Testis (tissue), 3 donors: ENCODE results near the gene NUDCD3. TPM values are rescaled to one million over a fixed set of nuclear protein-coding genes. Genes with fewer than 3 reads are reported as not detected.
"Not testable (repeated sequence)": the region's sequence is repeated elsewhere in the genome, so short reads cannot be mapped to it uniquely, and the experiment has no call there.

Source experiments
- DNase-seq: peaks from one replicate; pipeline ENCODE4 v3.0.0-alpha.2; 2019
- H3K27ac ChIP-seq, 2 donors: fragments of 200-600 bp; sonication (generic); one replicate each; pipeline ENCODE4 v1.5.1; 2019
- H3K27me3 ChIP-seq: fragments of 200-600 bp; sonication (generic); one replicate; pipeline ENCODE4 v1.5.1; 2019
- H3K36me3 ChIP-seq: fragments of 200-600 bp; sonication (generic); one replicate; pipeline ENCODE4 v1.5.1; 2017; ENCODE audit warnings: low read depth; ENCODE audit errors: missing control alignments
- H3K4me1 ChIP-seq: fragments of 200-600 bp; sonication (generic); one replicate; pipeline ENCODE4 v1.5.1; 2019
- H3K4me3 ChIP-seq, 2 donors: fragments of 200-600 bp; sonication (generic); one replicate each; pipeline ENCODE4 v1.5.1; 2017 to 2019
- H3K9me3 ChIP-seq: fragments of 200-600 bp; sonication (generic); one replicate; pipeline ENCODE4 v1.5.1; 2017
- CTCF ChIP-seq, 3 experiments: fragments of 450-650 bp in 2 of 3; fragments of 200-600 bp in 1 of 3; sonication (generic) in 1 of 3; IDR thresholded peaks; one replicate each; pipeline ENCODE4 v1.5.1; 2016 to 2019; ENCODE audit warnings: antibody characterized with exemption in 3 of 3, mild to moderate bottlenecking in 2 of 3, moderate library complexity in 1 of 3
- POLR2A ChIP-seq: fragments of 450-650 bp; IDR thresholded peaks from one replicate; pipeline ENCODE4 v1.6.1; 2017; ENCODE audit warnings: antibody characterized with exemption, mild to moderate bottlenecking, moderate library complexity
- WGBS, 2 donors: methylation state at CpG; one replicate each; pipeline ENCODE4 v1.1.5; 2018; 5-methylcytosine and 5-hydroxymethylcytosine counted together
- intact Hi-C: fragments of 100-400 bp; cut with DNase I; formaldehyde crosslinking; loops from one replicate; pipeline ENCODE4 v1.15.1; 2023; ENCODE audit warnings: low total_unique reads
- polyA plus RNA-seq: library from polyadenylated mRNA; stranded (reverse); fragments of 350-450 nt; fragmentation: Illumina TruSeq; extraction: RNeasy Lipid Tissue Mini Kit (QIAGEN cat#74804); gene quantifications from one replicate; pipeline ENCODE4 v1.2.3, GENCODE V29; 2014; ENCODE audit warnings: low read depth, low replicate concordance; ENCODE audit not compliant: insufficient read depth
- total RNA-seq, 2 donors: library from RNA; depleted of rRNA; stranded (reverse); fragments of >200 nt; gene quantifications; one replicate each; pipeline ENCODE4 v1.2.3, GENCODE V29; 2016

NUDCD3 gene
- total and polyA plus RNA-seq, 3 donors from 2014 or later, result 50.6 to 112 (median 54.6) TPM

GRCh38 chr7:44508328-44509030, 18.0 kb upstream of the NUDCD3 start:
- WGBS, 2 donors, result 64 to 78% methylated on average over 2 of the region's 2 CpGs
- intact Hi-C loops, result no loop called here
- no peak for TF ChIP-seq CTCF (IDR thresholded peaks at IDR 0.05)
- TF ChIP-seq POLR2A, result no peak
- H3K9me3 ChIP-seq, result no peaks in the 10 kb centered on the region
- no peak overlapping the region for H3K4me3 ChIP-seq
- no peak for DNase-seq
- H3K4me1 ChIP-seq, result no peaks in the 10 kb centered on the region
- H3K36me3 ChIP-seq, result no peaks in the 10 kb centered on the region
- H3K27me3 ChIP-seq, result no peaks in the 10 kb centered on the region
- no peak overlapping the region for H3K27ac ChIP-seq

GRCh38 chr7:44506592-44507288, 16.3 kb upstream of the NUDCD3 start:
- H3K4me3 ChIP-seq, intact Hi-C loops, H3K27ac ChIP-seq, H3K36me3 ChIP-seq, H3K27me3 ChIP-seq, DNase-seq, H3K9me3 ChIP-seq, H3K4me1 ChIP-seq: not testable (repeated sequence)
- WGBS, 2 donors, result 75 to 81% methylated on average over 3 of the region's 3 CpGs

- TF ChIP-seq CTCF (IDR thresholded peaks at IDR 0.05) (no peak), POLR2A (no peak)
- no peaks in the 10 kb centered on the region for H3K36me3 ChIP-seq
- intact Hi-C loops, result no loop called here
- no peaks in the 10 kb centered on the region for H3K27me3 ChIP-seq
- no peak overlapping the region for H3K4me3 ChIP-seq
- WGBS, 2 donors, result 72 to 76% methylated on average over 3 of the region's 3 CpGs
- no peaks in the 10 kb centered on the region for H3K4me1 ChIP-seq
- H3K9me3 ChIP-seq, result no peaks in the 10 kb centered on the region
- H3K27ac ChIP-seq, result no peak overlapping the region
- no peak for DNase-seq
These were observed 15.1 kb upstream of the NUDCD3 start for GRCh38 chr7:44505595-44505994.

DNA sequence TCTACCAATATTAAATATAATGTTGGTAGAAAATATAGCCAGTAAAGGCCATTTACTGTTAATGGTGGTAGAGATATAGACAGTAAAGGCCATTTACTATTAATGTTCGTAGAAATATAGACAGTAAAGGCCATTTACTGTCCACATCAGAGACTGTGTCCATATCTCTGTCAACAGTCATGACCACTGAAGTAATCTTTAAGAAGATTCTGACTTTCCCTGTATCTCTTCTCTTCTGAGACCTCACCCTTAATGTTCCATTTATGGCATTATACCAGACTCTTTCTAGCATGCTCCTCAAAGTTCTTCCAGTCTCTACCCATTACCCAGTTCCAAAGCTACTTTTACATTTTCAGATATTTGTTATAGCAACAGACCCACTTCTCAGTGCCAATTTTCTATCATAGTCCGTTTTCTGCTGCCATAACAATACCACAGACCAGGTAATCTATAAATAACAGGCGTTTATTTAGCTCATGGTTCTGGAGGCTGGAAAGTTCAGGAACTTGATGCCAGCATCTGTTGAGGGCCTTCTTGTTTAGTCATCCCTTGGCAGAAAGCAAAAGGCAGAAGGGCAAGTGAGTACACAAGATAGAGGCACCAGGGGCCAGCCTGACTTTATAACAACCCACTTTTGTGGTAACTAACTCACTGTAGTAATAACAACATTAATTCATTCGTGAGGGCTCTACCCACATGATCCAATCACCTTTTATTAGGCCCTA, 7.9 kb upstream of the NUDCD3 start:
- Histone ChIP-seq H3K4me1 (no peaks in the 10 kb centered on the region), H3K27me3 (no peaks in the 10 kb centered on the region), H3K27ac (no peak overlapping the region), H3K4me3 (no peak overlapping the region), H3K36me3 (no peaks in the 10 kb centered on the region), H3K9me3 (no peaks in the 10 kb centered on the region)
- WGBS, 2 donors, result 66 to 71% methylated on average over 4 of the region's 4 CpGs
- DNase-seq, result no peak
- no peak for TF ChIP-seq CTCF (IDR thresholded peaks at IDR 0.05)
- no peak for TF ChIP-seq POLR2A
- intact Hi-C loops, result no loop called here
